Measurements from ENCODE around the gene WDR48.

- TF ChIP-seq EZH2 (IDR thresholded peaks at IDR 0.05; ENCODE audit: borderline replicate concordance, low read length): no peak
- TF ChIP-seq CTCF (IDR thresholded peaks at IDR 0.05; ENCODE audit: low read length): no peak
Observed at GRCh38 chr3:39099242-39099641, 47.4 kb downstream of the WDR48 start.

Measured in OCI-LY1 (cell line).